Measurements from ENCODE around the gene CASQ1. TPM values are rescaled to one million over a fixed set of nuclear protein-coding genes. Genes with fewer than 3 reads are reported as not detected.

CASQ1 gene
- total and polyA plus RNA-seq, 9 of the 15 experiments (the other 6 are each of a cell fraction or from before 2014, with no cell fraction given): not detected

DNA sequence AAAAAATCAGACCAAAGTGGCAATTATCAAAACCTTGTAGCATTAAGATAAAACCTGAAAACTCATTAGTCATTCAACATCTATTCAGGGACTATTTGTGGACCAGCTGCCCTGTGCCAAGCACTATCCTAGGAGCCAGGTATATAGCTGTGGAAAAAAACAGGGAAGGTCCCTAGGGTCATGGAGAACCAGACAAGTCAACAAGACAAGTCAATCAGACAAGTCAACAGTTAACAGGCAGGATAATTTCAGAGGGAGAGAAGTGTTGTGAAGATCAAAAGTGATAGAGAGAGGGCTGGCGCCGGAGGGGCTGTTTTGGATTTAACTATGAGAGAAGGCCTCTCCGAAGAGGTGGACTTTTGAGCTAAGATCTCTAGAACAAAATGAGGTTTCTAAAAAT lies 42.3 kb upstream of the CASQ1 start (continued):
- TF ChIP-seq, protein P1, sequence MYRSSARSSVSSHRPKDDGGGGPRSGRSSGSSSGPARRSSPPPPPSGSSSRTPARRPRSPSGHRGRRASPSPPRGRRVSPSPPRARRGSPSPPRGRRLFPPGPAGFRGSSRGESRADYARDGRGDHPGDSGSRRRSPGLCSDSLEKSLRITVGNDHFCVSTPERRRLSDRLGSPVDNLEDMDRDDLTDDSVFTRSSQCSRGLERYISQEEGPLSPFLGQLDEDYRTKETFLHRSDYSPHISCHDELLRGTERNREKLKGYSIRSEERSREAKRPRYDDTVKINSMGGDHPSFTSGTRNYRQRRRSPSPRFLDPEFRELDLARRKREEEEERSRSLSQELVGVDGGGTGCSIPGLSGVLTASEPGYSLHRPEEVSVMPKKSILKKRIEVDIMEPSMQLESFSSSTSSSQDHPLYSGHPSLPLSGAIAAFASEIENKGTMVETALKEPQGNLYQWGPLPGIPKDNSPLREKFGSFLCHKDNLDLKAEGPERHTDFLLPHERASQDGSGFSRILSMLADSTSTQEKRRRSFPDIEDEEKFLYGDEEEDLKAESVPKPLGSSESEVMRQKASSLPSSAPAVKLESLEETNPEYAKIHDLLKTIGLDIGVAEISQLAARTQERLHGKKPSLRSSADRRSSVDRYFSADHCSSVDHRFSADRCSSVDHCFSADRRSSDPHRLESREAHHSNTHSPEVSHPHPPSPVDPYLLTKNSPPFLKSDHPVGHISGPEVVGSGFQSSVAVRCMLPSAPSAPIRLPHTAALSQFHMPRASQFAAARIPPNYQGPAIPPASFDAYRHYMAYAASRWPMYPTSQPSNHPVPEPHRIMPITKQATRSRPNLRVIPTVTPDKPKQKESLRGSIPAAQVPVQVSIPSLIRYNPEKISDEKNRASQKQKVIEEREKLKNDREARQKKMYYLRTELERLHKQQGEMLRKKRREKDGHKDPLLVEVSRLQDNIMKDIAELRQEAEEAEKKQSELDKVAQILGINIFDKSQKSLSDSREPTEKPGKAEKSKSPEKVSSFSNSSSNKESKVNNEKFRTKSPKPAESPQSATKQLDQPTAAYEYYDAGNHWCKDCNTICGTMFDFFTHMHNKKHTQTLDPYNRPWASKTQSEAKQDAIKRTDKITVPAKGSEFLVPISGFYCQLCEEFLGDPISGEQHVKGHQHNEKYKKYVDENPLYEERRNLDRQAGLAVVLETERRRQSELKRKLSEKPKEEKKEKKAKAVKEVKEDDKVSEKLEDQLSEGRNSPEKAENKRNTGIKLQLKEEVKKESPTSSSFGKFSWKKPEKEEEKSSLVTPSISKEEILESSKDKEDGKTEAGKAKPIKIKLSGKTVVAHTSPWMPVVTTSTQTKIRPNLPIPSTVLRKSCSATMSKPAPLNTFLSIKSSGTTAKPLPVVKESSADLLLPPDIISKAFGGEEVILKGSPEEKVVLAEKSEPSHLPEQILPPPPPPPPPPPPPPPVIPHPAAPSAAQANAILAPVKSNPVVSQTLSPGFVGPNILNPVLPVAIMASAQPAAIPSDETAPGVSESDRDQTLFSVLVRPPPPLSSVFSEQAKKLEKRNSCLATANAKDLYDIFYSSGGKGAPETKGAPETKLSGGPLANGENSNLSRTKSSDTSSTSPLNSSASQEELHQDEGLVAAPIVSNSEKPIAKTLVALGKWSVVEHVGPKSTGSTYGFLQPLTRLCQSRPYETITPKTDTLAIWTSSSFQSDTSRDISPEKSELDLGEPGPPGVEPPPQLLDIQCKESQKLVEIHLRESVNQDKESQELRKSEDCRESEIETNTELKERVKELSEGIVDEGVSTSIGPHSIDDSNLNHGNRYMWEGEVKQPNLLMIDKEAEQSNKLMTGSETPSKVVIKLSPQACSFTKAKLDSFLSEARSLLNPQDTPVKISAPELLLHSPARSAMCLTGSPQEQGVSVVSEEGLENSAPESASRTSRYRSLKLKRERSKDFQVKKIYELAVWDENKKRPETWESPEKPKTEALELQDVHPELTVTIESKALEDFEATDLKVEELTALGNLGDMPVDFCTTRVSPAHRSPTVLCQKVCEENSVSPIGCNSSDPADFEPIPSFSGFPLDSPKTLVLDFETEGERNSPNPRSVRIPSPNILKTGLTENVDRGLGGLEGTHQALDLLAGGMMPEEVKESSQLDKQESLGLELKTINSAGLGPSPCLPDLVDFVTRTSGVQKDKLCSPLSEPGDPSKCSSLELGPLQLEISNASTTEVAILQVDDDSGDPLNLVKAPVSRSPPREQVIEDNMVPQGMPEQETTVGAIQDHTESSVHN (IDR thresholded peaks at IDR 0.05; ENCODE audit: borderline replicate concordance in 1 of 2, low read depth in 1 of 2): no peak
- TF ChIP-seq JUNB (CRISPR knock-in tag; conservative IDR thresholded peaks at IDR 0.05): no peak
- no peak for TF ChIP-seq ZKSCAN8 (CRISPR knock-in tag; IDR thresholded peaks at IDR 0.05)
- TF ChIP-seq TAF7 (tag; IDR thresholded peaks at IDR 0.05): no peak
- no peak for TF ChIP-seq ILK (tag; IDR thresholded peaks at IDR 0.05; ENCODE audit: borderline replicate concordance, low read depth)

All from K562 (cell line).